GM12891 (cell line): ENCODE measurements around the gene HELZ2.

ENCODE experiments used
- PAX5 ChIP-seq: IDR thresholded peaks from 2 replicates; pipeline ENCODE4 v1.6.1; 2011; ENCODE audit warnings: low read length, moderate library complexity, mild to moderate bottlenecking; ENCODE audit not compliant: insufficient read depth, severe bottlenecking
- POLR2A ChIP-seq: IDR thresholded peaks from 2 replicates; pipeline ENCODE4 v1.6.1; 2011; ENCODE audit warnings: low read depth, low read length, control low read depth
- POU2F2 ChIP-seq: IDR thresholded peaks from 2 replicates; pipeline ENCODE4 v1.6.1; 2011; ENCODE audit warnings: low read depth, mild to moderate bottlenecking, control low read depth, low read length, moderate library complexity
- TAF1 ChIP-seq: IDR thresholded peaks from 2 replicates; pipeline ENCODE4 v1.6.1; 2011; ENCODE audit warnings: low read depth, low read length, control low read depth

DNA sequence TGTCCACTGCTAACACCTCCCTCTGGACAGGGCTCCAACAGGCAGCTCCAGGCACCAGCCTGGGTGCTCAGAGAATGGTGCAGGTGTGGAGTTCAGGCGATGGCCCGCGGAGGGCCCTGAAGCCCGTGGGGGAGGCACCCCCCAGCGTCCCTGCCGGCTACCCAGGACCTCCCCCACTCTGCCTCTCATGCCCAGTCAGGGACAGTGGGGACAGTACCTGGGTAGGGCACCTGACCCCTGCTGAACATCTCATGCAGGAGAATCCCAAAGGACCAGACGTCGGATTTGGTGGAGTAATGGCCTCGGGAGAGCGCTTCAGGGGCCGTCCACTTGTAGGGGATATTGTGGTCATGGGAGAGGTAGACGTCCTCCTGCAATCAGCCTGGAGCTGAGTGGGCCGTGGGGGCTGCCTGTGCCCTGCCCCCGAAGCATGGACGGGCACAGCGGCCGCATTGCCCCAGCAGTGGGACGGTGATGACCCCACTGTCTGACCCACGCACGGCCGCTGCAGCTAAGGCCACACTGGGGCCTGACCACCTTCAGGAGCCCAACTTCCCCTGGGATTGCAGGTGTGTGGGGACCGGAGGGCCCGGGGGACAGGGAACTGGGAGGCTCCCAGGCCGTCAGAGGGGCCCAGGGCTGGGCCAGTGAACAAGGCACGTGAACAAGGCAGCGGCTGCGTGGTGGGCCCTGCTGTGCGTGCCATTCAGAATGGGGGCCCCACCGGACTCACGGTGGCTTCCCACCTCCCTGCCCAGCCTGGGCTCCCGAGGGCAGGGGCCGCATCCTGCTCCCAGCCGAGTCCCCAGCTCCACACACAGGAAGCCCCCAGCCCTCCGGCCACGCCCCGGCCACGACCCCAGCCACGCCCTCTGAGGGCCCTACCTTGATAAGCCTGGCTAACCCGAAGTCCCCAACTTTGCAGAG lies 43.9 kb downstream of the HELZ2 start:
- TF ChIP-seq POU2F2 (no peak), POLR2A (no peak), TAF1 (no peak), PAX5 (no peak)
